NCI-H748 treated with DMSO at 0.1 percent for 48 hours (cell line): ENCODE data around the gene RASD1.

ENCODE experiments used
- DNase-seq: peaks from one replicate; lab custom pipeline; 2025; lab: John Stamatoyannopoulos, UW

The RASD1 gene

GRCh38 chr17:17510456-17511292 lies 14.5 kb upstream of the RASD1 start:
- no peak for DNase-seq

GRCh38 chr17:17509601-17510425 lies 13.6 kb upstream of the RASD1 start:
- no peak for DNase-seq

GRCh38 chr17:17508646-17509591 lies 12.7 kb upstream of the RASD1 start:
- DNase-seq, result no peak

GRCh38 chr17:17508019-17508535 lies 11.9 kb upstream of the RASD1 start:
- DNase-seq, result no peak

GRCh38 chr17:17507465-17508011 lies 11.3 kb upstream of the RASD1 start:
- DNase-seq, result no peak

GRCh38 chr17:17506893-17507464 lies 10.8 kb upstream of the RASD1 start:
- no peak for DNase-seq

- no peak for DNase-seq
These were observed 10.1 kb upstream of the RASD1 start for GRCh38 chr17:17506181-17506741.

GRCh38 chr17:17505610-17506171 lies 9.5 kb upstream of the RASD1 start:
- no peak for DNase-seq

GRCh38 chr17:17505151-17505550 lies 9.0 kb upstream of the RASD1 start:
- DNase-seq, result no peak

GRCh38 chr17:17504341-17505140 lies 8.3 kb upstream of the RASD1 start:
- DNase-seq, result no peak

GRCh38 chr17:17503566-17504130 lies 7.5 kb upstream of the RASD1 start:
- DNase-seq, result no peak

GRCh38 chr17:17502741-17503565 lies 6.8 kb upstream of the RASD1 start:
- DNase-seq, result no peak

- DNase-seq, result no peak
These were observed 4.9 kb upstream of the RASD1 start for GRCh38 chr17:17500999-17501605.

- DNase-seq, result no peak
These were observed 3.4 kb upstream of the RASD1 start for GRCh38 chr17:17499402-17500145.

GRCh38 chr17:17498606-17499301 lies 2.6 kb upstream of the RASD1 start:
- DNase-seq, result no peak

GRCh38 chr17:17497845-17498520 lies 1.8 kb upstream of the RASD1 start:
- no peak for DNase-seq
